GM23338 (cell line): Measurements from ENCODE around the gene EHD4.

Experiments
- CREB1 ChIP-seq: fragments of 250-450 bp; sonication (Bioruptor Pico); IDR thresholded peaks from 2 replicates; pipeline ENCODE4 v1.5.0; 2020; ENCODE audit warnings: low read depth, mild to moderate bottlenecking, moderate library complexity
- EZH2 ChIP-seq: fragments of 200-600 bp; sonication (generic); IDR thresholded peaks from one replicate; pipeline ENCODE4 v1.8.0; 2017; ENCODE audit warnings: antibody characterized with exemption, mild to moderate bottlenecking, low read depth; ENCODE audit not compliant: unreplicated experiment
- EZH2phosphoT487 ChIP-seq: fragments of 200-600 bp; sonication (generic); IDR thresholded peaks from one replicate; pipeline ENCODE4 v1.8.1; 2018; ENCODE audit warnings: antibody characterized with exemption; ENCODE audit not compliant: unreplicated experiment
- NANOG ChIP-seq: IDR thresholded peaks from 2 replicates; pipeline ENCODE4 v1.6.1; 2016; ENCODE audit warnings: antibody characterized with exemption, borderline replicate concordance
- POLR2AphosphoS5 ChIP-seq: IDR thresholded peaks from 2 replicates; pipeline ENCODE4 v1.6.1; 2016; ENCODE audit warnings: antibody characterized with exemption, low read depth
- REST ChIP-seq: IDR thresholded peaks from one replicate; pipeline ENCODE4 v1.6.1; 2018; ENCODE audit warnings: antibody characterized with exemption; ENCODE audit not compliant: unreplicated experiment
- ZNF462 ChIP-seq: fragments of 250-450 bp; sonication (Bioruptor Pico); IDR thresholded peaks from 2 replicates; pipeline ENCODE4 v1.5.0; 2020; ENCODE audit warnings: mild to moderate bottlenecking, moderate library complexity
- TF ChIP-seq, protein P1 (sequence below), 2 experiments: fragments of 200-600 bp in 1 of 2; sonication (generic) in 1 of 2; conservative IDR thresholded peaks; 2 replicates each; pipeline versions ENCODE4 v1.5.1 to v1.6.1; 2016 to 2017; ENCODE audit warnings: antibody characterized with exemption in 2 of 2, low read depth in 2 of 2, mild to moderate bottlenecking in 2 of 2, moderate library complexity in 1 of 2

GRCh38 chr15:41880156-41880877 is 92.0 kb downstream of the EHD4 start:
- TF ChIP-seq, protein P1, sequence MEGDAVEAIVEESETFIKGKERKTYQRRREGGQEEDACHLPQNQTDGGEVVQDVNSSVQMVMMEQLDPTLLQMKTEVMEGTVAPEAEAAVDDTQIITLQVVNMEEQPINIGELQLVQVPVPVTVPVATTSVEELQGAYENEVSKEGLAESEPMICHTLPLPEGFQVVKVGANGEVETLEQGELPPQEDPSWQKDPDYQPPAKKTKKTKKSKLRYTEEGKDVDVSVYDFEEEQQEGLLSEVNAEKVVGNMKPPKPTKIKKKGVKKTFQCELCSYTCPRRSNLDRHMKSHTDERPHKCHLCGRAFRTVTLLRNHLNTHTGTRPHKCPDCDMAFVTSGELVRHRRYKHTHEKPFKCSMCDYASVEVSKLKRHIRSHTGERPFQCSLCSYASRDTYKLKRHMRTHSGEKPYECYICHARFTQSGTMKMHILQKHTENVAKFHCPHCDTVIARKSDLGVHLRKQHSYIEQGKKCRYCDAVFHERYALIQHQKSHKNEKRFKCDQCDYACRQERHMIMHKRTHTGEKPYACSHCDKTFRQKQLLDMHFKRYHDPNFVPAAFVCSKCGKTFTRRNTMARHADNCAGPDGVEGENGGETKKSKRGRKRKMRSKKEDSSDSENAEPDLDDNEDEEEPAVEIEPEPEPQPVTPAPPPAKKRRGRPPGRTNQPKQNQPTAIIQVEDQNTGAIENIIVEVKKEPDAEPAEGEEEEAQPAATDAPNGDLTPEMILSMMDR (conservative IDR thresholded peaks at IDR 0.05; ENCODE audit: low read depth in 2 of 2) = no peak
- TF ChIP-seq EZH2 (no peak), REST (no peak), EZH2phosphoT487 (no peak), CREB1 (CRISPR knock-in tag) (no peak), NANOG (no peak), ZNF462 (CRISPR knock-in tag) (no peak), POLR2AphosphoS5 (no peak)
